A549 treated with GW870086 at 1 μM for 4 hours (cell line): ENCODE measurements around the gene CNGA4. TPM values are rescaled to one million over a fixed set of nuclear protein-coding genes. Genes with fewer than 3 reads are reported as not detected.

Experiments
- total RNA-seq: library from RNA; stranded (reverse); fragments of 200-300 nt; extraction: Qiagen RNA extraction; gene quantifications from 5 replicates; pipeline ENCODE4 v1.2.3, GENCODE V29; 2022; ENCODE audit warnings: low read depth

CNGA4 gene
- total RNA-seq, result 0.07 TPM in 1 of 5 replicates, not detected in the others

GRCh38 chr11:6238902-6239301 lies at the start of gene CNGA4:
Gene CNGA4, plus strand, starts transcription at chr11:6239089. Its CDS starts 118 bp downstream, at chr11:6239207.

GRCh38 chr11:6199174-6199810 lies 39.6 kb upstream of the CNGA4 start, which contains the start of gene OR52W1:
Gene OR52W1, plus strand, starts transcription at chr11:6199224. Its CDS starts 0 bp downstream, at chr11:6199224.

GRCh38 chr11:6205366-6205765 lies 33.5 kb upstream of the CNGA4 start, which contains the start of gene C11orf42:
Gene C11orf42, plus strand, starts transcription at chr11:6205557. Its CDS starts 59 bp downstream, at chr11:6205616.

GRCh38 chr11:6234387-6235107 lies 4.3 kb upstream of the CNGA4 start, which contains the start of gene FHIP1B:
Gene FHIP1B, minus strand, starts transcription at chr11:6234636. Its CDS starts 10,120 bp downstream, at chr11:6224516.

Other genes with a start within 250 kb of the CNGA4 start
- not detected in 5 replicates for gene OR56A4, start 232.1 kb upstream of the CNGA4 start, total RNA-seq
- gene OR56A1, start 208.3 kb upstream of the CNGA4 start, total RNA-seq, result not detected in 5 replicates
- not detected in 5 replicates for gene OR56B4, start 131.4 kb upstream of the CNGA4 start, total RNA-seq
- not detected in 5 replicates for gene OR52B2, start 68.8 kb upstream of the CNGA4 start, total RNA-seq
- gene OR52W1, start 39.9 kb upstream of the CNGA4 start, total RNA-seq, result not detected in 5 replicates
- not detected in 5 replicates for gene C11orf42, start 33.5 kb upstream of the CNGA4 start, total RNA-seq
- 14.0 to 19.4 TPM (median 17.4 TPM) in 5 replicates for gene FHIP1B, start 4.5 kb upstream of the CNGA4 start, total RNA-seq
- not detected in 5 replicates for gene CCKBR, start 20.7 kb downstream of the CNGA4 start, total RNA-seq
- gene CAVIN3, start 81.4 kb downstream of the CNGA4 start, total RNA-seq, result 24.5 to 34.6 TPM (median 27.8 TPM) in 5 replicates
- gene SMPD1, start 151.4 kb downstream of the CNGA4 start, total RNA-seq, result 9.0 to 9.9 TPM (median 9.2 TPM) in 5 replicates
- gene APBB1, start 180.0 kb downstream of the CNGA4 start, total RNA-seq, result 16.0 to 18.8 TPM (median 18.2 TPM) in 5 replicates
- gene HPX, start 201.9 kb downstream of the CNGA4 start, total RNA-seq, result 0.28 to 0.91 TPM (median 0.57 TPM) in 5 replicates
- gene TRIM3, start 234.9 kb downstream of the CNGA4 start, total RNA-seq, result 13.6 to 20.3 TPM (median 17.9 TPM) in 5 replicates
- gene ARFIP2, start 242.2 kb downstream of the CNGA4 start, total RNA-seq, result 55.1 to 58.2 TPM (median 57.8 TPM) in 5 replicates
- gene TIMM10B, start 242.4 kb downstream of the CNGA4 start, total RNA-seq, result 32.6 to 37.6 TPM (median 35.3 TPM) in 5 replicates